Fibroblast of the conjunctiva (primary cell): ENCODE results near the gene TMEM100.
A peak's percentile ranks its signal among the peaks of the same experiment; 100 is the strongest.
"Not testable (repeated sequence)": the region's sequence is repeated elsewhere in the genome, so short reads cannot be mapped to it uniquely, and the experiment has no call there.

ENCODE experiments used
- DNase-seq: peaks from one replicate; pipeline ENCODE4 v3.0.0-alpha.2; 2010; ENCODE audit warnings: low read depth

TMEM100 gene

GRCh38 chr17:55687037-55687436 lies 35.6 kb downstream of the TMEM100 start:
- no peak for DNase-seq

- DNase-seq = no peak
Measured at GRCh38 chr17:55683550-55684315, 38.9 kb downstream of the TMEM100 start.

GRCh38 chr17:55681342-55681700 lies 41.3 kb downstream of the TMEM100 start:
- DNase-seq = no peak

GRCh38 chr17:55680686-55681341 lies 41.9 kb downstream of the TMEM100 start:
- no peak for DNase-seq

GRCh38 chr17:55677446-55677845 lies 45.2 kb downstream of the TMEM100 start:
- DNase-seq = no peak

- no peak for DNase-seq
Measured at GRCh38 chr17:55676274-55676673, 46.4 kb downstream of the TMEM100 start.

GRCh38 chr17:55673743-55674506 lies 48.7 kb downstream of the TMEM100 start:
- DNase-seq = no peak

- peak; percentile 52 for DNase-seq
Measured at GRCh38 chr17:55672585-55673501, 49.8 kb downstream of the TMEM100 start.

- not testable (repeated sequence) for DNase-seq
Measured at GRCh38 chr17:55672010-55672409, 50.7 kb downstream of the TMEM100 start.
